ENCODE data around the gene SLCO1C1. TPM values are rescaled to one million over a fixed set of nuclear protein-coding genes. Genes with fewer than 3 reads are reported as not detected.

Gene SLCO1C1
- total RNA-seq, 1 donor from 2014 or later, result not detected

DNA sequence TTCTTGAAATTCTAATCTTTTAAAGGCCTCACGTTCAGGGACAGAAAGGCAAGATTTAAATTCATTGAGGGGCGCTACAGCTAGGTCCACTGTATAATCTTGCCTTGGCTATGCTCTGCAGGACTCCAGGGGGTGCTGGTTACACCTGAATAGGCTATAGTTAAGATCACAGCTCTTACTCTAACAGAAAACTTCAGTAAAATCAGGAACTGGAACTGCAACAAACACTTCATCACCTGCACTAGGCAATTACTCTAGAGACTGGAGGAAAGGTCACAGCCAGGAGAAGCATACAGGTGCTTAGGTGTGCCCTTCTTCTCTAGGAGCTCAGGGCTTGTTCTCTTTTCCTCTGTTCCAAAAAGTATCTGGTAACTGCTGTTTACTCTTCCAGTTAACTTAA, 20.9 kb downstream of the SLCO1C1 start:
- TF ChIP-seq, protein P1, sequence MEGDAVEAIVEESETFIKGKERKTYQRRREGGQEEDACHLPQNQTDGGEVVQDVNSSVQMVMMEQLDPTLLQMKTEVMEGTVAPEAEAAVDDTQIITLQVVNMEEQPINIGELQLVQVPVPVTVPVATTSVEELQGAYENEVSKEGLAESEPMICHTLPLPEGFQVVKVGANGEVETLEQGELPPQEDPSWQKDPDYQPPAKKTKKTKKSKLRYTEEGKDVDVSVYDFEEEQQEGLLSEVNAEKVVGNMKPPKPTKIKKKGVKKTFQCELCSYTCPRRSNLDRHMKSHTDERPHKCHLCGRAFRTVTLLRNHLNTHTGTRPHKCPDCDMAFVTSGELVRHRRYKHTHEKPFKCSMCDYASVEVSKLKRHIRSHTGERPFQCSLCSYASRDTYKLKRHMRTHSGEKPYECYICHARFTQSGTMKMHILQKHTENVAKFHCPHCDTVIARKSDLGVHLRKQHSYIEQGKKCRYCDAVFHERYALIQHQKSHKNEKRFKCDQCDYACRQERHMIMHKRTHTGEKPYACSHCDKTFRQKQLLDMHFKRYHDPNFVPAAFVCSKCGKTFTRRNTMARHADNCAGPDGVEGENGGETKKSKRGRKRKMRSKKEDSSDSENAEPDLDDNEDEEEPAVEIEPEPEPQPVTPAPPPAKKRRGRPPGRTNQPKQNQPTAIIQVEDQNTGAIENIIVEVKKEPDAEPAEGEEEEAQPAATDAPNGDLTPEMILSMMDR (IDR thresholded peaks at IDR 0.05), result peak in 1 of 3 experiments; percentile 7
- no peak overlapping the region for H3K4me3 ChIP-seq
- no peak overlapping the region for H3K27ac ChIP-seq
- no peaks in the 10 kb centered on the region for H3K9me3 ChIP-seq
- intact Hi-C loops (cut with DNase I), result no loop called here
- no peaks in the 10 kb centered on the region for H3K36me3 ChIP-seq
- H3K4me1 ChIP-seq, result no peaks in the 10 kb centered on the region
- H3K27me3 ChIP-seq, result no peaks in the 10 kb centered on the region
- DNase-seq (ENCODE audit: low spot score in 2 of 2), result no peak

DNA sequence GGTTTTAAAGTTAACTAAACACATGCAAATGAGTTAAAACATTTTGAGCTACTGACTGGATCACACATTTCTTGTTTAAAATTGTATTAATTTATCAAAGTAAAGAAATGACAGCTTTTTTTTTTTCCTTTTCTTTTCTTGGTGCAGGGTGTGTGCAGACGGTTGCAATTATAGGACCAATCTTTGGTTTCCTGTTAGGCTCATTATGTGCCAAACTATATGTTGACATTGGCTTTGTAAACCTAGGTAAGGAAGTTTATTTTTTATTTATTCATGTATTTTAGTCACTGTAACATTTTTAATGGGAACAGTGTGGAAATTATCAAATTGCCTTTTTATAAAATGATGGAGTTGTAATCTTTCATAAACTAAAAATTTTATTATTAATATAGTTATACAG, 21.9 kb downstream of the SLCO1C1 start:
- TF ChIP-seq, protein P1 (IDR thresholded peaks at IDR 0.05), result no peak
- no peak for DNase-seq (ENCODE audit: low spot score in 2 of 2)
- Histone ChIP-seq H3K27ac (no peak overlapping the region), H3K9me3 (no peaks in the 10 kb centered on the region), H3K4me3 (no peak overlapping the region), H3K27me3 (no peaks in the 10 kb centered on the region), H3K36me3 (no peaks in the 10 kb centered on the region), H3K4me1 (no peaks in the 10 kb centered on the region)
- intact Hi-C loops (cut with DNase I), result no loop called here

DNA sequence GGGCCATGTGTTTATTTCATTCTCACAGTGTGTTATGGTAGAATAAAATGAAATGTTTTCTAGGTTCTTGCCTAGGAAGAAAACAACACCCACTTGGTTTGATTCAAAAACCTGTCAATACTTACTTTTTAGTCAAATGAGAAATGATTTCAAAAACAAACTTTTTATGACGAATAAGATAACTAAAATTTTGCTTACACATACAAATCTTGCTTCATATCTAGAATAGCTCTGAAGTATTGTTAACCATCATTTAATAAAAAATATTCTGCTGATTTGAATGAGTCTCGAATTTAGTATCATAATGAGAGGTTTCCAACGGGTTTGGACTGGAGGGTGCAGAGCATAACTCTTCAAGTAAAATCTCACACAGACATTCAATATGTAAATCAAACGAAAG, 23.2 kb downstream of the SLCO1C1 start:
- H3K27me3 ChIP-seq, result no peaks in the 10 kb centered on the region
- no peak for DNase-seq (ENCODE audit: low spot score in 2 of 2)
- TF ChIP-seq, protein P1 (IDR thresholded peaks at IDR 0.05), result no peak
- H3K4me1 ChIP-seq, result no peaks in the 10 kb centered on the region
- H3K36me3 ChIP-seq, result no peaks in the 10 kb centered on the region
- intact Hi-C loops (cut with DNase I), result no loop called here
- no peak overlapping the region for H3K4me3 ChIP-seq
- H3K9me3 ChIP-seq, result no peaks in the 10 kb centered on the region
- no peak overlapping the region for H3K27ac ChIP-seq

DNA sequence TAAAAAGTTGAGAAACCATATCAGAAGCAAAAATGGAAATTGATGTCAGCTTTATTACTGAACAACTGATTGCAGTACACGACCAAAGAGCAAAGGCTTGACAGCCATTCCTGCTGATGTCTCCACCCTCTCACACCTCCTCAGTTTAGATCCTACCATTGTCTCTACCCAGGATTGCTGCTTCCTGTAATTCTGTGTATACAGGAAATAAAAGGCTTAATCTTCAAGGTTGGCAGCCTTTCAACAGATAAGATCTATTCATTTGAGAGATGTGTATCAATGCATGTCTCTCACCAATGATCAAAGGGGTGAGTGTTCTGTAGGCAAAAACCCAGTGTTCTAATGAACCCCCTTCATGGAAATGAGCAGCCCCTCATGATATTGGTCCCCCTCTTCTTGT, 27.0 kb downstream of the SLCO1C1 start:
- H3K36me3 ChIP-seq, result no peaks in the 10 kb centered on the region
- no peaks in the 10 kb centered on the region for H3K4me1 ChIP-seq
- no peaks in the 10 kb centered on the region for H3K9me3 ChIP-seq
- TF ChIP-seq, protein P1 (IDR thresholded peaks at IDR 0.05), result no peak
- no peak overlapping the region for H3K27ac ChIP-seq
- no peak overlapping the region for H3K4me3 ChIP-seq
- no peaks in the 10 kb centered on the region for H3K27me3 ChIP-seq
- intact Hi-C loops (cut with DNase I), result no loop called here
- DNase-seq (ENCODE audit: low spot score in 2 of 2), result no peak

DNA sequence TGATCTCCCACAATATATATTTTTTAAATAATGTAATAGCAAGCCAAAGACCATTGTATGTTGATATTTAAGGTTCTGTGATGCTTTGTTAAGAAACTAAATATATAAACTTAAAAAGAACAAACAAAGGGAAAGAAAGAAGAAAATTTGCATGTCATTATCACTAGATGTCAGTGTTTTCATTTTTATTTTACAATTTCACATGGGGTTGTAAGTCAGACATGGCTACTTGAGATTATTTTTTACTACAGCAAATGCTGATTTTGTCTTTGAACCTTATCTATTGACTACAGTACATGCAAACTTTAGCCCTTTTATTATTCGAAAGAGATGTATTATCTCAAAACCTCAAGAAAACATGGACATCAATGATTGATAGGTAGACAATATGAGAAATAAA, 36.1 kb downstream of the SLCO1C1 start:
- DNase-seq (ENCODE audit: low spot score in 2 of 2), result no peak
- no peak overlapping the region for H3K4me3 ChIP-seq
- H3K4me1 ChIP-seq, result no peaks in the 10 kb centered on the region
- H3K36me3 ChIP-seq, result no peaks in the 10 kb centered on the region
- H3K27me3 ChIP-seq, result no peaks in the 10 kb centered on the region
- intact Hi-C loops (cut with DNase I), result loop anchor here (5.0 kb wide), 1 partner anchor 336 kb away; no protein-coding TSS in a partner anchor
- H3K9me3 ChIP-seq, result no peaks in the 10 kb centered on the region
- TF ChIP-seq, protein P1 (IDR thresholded peaks at IDR 0.05), result peak in 1 of 3 experiments; percentile 26
- H3K27ac ChIP-seq, result no peak overlapping the region

DNA sequence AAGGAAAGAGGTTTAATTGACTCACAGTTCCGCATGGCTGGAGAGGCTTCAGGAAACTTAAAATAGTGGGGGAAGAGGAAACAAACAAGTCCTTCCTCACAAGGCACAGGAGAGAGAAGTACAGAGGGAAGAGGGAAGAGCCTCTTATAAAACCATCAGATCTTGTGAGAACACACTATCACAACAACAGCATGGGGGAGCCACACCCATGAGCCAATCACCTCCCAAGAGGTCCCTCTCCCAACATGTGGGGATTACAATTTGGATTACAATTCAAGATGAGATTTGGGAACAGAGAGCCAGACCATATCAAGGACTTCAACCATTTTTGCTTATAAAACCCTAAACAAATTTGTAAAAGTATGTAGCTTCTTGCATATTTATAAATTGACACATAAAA, 45.8 kb downstream of the SLCO1C1 start:
- intact Hi-C loops (cut with DNase I), result loop anchor here (10.0 kb wide), 1 partner anchor 1364 kb away; no protein-coding TSS in a partner anchor
- Histone ChIP-seq H3K9me3 (no peaks in the 10 kb centered on the region), H3K36me3 (no peaks in the 10 kb centered on the region), H3K4me1 (no peaks in the 10 kb centered on the region), H3K4me3 (no peak overlapping the region), H3K27me3 (no peaks in the 10 kb centered on the region), H3K27ac (no peak overlapping the region)
- TF ChIP-seq, protein P1 (IDR thresholded peaks at IDR 0.05), result no peak
- no peak for DNase-seq (ENCODE audit: low spot score in 2 of 2)
